ENCODE data around the gene CEP112.
A peak's percentile ranks its signal among the peaks of the same experiment; 100 is the strongest.
"Not testable (repeated sequence)": the region's sequence is repeated elsewhere in the genome, so short reads cannot be mapped to it uniquely, and the experiment has no call there.

CEP112 gene

DNA sequence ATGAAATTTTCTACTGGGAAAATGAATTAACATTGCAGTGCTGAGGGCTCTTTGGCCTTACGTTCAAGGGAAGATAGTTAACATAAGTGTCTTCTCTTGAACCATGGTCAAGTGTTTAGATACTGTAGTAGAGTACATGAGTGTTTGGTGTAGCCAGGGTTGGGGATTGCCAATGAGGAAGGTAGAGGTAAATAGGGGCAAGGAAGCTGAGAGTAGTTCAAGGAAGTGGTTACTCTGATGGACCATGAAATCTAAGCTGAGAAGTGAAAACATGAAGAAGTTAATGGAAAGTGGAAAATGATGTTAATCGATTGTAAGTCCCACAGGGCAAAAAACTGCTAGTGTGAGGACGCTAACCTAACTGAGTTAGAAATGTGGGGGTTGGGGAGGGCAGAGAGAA is 380.9 kb downstream of the CEP112 start:
- DNase-seq, result no peak

DNA sequence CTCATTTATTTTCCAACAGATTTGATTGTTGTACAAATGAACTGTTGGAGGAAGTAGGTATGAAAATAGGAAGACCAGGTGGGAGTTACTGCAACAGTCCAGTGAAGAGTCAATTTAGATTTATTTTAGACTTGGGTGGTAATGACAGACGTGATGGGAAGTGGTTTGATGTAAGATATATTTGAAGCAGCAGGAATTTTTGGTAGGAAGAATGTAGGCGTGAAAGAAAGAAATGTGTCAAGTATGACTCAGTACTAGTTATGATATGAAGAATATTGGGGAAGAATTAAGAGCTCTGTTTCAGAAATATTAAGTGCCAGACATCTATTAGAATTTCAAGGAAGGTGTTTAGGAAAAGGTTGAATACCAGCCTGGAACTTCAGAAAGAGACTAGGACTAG is 382.6 kb downstream of the CEP112 start:
- DNase-seq, result no peak

DNA sequence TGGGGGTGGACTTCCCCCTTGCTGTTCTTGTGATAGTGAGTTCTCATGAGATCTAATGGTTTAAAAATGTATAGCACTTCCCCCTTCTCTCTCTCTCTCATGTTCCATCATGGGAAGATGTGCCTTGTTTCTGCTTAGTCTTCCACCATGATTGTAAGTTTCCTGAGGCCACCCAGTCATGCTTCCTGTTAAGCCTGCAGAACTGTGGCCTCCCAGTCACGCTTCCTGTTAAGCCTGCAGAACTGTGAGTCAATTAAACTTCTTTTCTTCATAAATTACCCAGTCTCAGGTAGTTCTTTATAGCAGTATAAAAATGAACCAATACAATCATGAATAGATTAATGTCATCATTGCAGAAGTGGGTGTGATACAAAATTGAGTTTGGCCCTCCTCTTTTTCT is 383.4 kb downstream of the CEP112 start:
- DNase-seq, result not testable (repeated sequence)

DNA sequence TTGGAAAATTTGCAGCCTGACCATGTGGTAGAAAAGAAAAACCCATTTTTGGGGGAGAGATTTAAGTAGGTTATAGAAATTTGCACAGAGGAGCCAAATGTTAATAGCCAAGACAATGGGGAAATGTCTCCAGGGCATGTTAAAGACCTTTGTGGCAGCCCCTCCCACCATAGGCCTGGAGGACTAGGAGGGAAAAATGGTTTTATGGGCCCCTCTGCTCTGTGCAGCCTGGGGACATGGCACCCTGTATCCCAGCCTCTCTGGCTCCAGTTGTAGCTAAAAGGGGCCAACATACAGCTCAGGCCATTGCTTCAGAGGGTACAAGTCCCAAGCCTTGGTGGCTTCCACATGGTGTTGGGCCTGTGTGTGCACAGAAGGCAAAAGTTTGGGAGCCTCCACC is 384.6 kb downstream of the CEP112 start:
- DNase-seq, result no peak

DNA sequence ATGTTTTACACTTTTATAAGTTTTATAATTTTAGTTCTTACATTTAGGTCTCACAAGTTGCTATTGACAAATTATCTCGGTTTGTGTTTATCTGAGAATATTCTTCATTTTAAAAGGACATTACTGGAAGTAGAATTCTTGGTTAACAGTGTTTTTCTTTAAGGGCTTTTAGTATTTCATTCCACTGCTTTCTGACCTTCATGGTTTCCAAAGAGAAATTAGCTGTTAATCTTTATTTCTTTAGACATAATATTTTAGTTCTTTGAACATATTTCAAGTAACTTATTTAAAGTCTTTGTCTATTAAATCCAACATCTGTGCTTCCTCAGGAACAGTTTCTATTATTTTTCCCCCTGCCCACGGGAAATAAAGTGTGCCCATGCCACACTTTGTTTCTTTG is 390.4 kb downstream of the CEP112 start:
- DNase-seq, result no peak

DNA sequence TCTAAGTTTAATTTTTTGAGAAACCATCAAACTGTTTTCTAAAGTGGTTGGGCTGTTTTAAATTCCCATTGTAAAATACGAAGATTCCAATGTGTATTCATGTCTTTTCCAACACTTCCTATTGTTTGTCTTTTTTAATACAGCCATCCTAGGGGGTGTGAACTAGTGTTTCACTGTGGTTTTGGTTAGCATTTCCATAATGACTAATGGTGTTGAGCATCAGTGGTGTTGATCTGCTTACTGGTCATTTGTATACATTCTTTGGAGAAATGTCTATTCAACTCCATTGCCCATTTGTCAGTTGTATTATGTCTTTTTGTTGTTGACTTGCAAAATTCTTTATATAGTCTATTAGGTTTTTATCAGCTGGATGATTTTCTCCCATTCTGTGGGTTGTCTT is 391.3 kb downstream of the CEP112 start:
- DNase-seq, result no peak

DNA sequence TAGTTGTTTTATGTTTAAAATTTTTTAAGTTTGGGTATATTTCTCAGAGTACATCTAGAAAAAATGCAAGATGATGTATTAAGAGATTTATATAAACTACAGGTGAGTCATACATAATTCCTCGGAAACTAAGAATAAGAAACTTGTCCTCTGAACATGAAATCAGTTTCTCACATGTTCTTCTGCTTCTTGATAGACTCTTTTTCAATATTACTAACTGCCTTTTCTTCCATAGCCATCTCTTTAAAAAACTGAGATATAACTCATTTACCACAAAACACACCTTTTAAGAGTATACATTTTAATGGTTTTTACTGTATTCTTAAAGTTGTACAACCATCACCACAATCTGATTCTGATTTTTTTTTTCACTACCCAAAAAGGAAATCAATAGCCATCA is 392.1 kb downstream of the CEP112 start:
- no peak for DNase-seq

DNA sequence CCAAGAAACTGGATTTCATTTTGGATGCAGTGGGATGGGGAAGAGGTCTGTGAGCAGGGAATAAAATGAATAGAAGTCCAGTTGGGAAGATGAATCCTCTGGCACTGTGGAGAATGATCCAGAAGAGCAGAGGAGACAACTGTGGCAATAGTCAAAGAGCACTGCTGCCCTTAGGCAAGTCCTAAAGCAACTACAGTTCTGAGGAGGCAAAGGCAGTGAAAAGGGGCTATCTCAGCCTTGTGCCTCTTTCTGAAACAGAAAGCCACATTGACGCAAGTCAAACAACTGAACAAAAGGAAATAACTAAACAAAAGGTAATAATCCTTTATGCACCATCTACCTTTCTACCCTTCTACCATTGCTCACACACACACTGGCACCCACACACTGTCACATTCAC is 392.5 kb downstream of the CEP112 start:
- DNase-seq, result no peak

DNA sequence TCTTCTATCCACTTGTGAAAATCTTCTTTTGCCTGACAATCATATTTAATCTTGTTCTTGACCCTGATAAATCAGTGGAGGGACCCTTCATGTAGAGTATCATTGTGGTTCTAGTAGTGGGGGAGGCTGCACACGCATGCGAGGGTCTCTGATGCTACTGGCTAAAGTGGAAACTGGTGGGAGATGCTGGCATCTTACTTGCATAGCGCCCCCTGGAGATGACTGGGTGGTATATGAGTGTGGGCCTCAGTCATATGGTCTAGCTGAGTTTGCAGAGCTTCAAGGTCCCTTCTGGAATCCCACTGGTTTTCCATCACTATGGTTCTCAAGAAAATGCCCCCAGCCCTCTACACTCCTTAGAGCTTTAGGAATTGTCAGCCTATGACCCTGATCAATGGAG is 394.1 kb downstream of the CEP112 start:
- DNase-seq, result no peak

DNA sequence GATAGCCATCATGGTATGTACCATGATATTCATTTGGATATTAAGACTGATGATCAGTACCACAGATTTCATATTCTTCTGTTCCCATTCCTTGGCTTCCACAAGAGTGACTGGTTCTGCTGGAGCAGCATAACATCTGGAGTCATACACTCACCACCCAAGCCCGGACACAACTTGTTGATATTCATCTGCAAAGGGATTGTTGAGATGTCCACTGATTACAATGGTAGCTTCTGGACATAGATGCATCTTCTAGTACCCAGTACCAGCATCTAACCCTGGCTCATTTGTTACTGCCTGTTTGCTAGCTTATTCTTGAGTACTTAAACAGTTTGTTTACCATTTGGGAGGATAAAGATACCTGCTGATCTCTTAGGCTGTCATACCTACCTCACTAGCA is 394.8 kb downstream of the CEP112 start:
- DNase-seq, result no peak

DNA sequence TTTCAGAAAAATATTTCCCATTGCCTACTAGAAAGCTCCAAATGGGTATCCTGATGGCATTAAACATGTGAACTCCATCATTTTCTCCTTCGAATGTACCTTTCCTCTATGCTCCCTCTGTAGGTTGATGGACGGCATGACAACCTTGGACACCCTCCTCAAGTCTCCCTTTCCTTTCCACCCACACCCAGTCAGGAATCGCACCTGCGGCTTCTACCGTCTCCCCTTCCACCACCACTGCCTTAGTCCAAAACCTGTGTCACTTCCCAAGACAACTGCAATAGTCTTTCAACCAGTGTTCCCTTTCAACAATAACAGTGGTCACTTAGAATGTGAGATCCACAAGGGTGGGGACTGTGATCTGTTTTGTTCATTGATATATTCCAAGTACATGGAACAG is 397.4 kb downstream of the CEP112 start:
- no peak for DNase-seq

DNA sequence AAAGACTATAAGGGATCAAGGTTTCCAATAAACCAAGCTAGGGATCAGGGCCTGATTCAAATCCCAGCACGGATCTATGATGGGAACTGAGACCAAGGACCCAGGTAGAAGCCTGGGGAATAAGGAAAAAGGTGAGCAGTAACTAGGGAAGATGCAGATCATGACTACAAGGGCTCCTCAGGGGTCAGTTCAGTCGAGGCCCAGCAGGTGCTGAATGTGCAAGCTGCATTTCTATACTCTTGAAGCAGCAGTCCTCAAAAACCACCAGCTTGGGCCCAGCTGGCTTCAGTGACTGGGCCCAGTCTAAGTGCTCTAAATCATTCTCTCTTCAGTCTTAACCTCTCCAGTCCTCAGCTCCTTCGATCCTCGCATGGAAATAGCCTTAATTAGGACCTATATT is 401.7 kb downstream of the CEP112 start:
- no peak for DNase-seq

DNA sequence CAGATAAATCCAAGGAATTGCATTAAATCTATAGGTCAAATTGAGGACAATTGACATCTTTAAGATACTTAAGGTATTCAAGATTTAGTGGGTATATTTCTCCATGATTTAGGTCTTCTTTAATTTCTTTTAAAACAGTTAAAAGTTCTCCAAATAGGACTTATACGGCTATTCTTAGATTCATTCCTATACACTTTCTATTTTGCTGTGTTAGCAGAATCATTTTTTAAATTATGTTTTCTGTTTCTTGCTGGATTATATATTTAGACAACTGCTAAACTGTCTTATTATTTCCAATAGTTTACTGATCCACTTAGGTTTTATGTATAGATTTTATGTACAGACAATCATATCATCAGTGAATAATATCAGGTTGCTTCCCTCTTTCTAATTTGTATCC is 404.4 kb downstream of the CEP112 start:
- DNase-seq, result no peak

DNA sequence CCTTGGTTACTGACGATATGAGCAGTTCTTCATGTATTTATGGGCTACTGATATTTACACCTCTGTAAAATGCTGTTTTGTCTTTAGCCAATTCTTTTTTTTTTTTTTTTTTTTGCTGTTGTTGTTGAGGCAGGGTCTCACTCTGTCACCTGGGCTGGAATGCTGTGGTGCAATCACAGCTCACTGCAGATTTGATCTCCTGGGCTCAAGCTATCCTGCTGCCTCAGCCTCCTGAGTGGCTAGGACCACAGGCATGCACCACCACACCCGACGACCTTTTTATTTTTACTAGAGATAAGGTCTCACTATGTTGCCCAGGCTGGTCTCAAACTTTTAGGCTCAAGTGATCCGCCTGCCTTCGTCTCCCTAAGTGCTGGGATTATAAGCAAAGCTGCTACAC is 405.5 kb downstream of the CEP112 start:
- no peak for DNase-seq

DNA sequence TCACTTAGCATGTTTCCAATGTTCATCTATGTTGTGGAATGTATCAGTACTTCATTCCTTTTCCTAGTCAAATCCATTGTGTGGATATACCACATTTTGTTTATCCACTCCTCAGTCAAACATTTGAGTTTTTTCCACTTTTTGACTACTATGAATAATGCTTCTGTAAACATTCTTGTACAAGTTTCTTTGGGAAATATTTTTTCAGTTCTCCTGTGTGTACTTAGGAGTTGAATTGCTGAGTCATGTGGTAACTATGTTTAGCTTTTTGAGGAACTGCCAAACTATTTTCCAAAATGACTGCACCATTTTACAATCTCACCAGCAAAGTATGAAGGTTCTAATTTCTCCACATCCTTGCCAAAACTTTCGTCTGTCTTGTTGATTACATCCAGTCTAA is 406.8 kb downstream of the CEP112 start:
- no peak for DNase-seq

DNA sequence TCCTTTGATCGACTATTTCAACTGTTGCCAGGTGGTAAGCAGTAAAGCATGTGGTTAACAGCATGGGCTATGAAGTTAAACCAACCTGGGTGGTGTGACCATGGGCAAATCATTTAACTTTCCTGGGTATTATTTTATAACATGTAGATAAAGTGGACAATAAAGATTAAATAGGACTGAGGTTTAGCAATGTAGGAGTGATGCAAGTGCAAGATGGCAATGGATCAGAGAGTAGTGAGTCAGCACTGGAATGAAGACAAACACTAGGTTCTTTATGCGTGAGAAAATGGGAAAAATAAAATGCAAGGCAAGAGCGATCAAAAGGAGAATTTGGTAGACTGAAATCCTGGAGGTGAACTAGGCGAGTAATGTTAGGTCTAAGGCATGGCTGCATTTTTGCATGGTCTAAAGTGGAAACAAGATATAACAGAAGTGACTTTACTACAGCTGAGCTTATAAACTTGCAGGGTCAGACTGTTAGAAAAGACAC is 408.0 kb downstream of the CEP112 start:
- no peak for DNase-seq

DNA sequence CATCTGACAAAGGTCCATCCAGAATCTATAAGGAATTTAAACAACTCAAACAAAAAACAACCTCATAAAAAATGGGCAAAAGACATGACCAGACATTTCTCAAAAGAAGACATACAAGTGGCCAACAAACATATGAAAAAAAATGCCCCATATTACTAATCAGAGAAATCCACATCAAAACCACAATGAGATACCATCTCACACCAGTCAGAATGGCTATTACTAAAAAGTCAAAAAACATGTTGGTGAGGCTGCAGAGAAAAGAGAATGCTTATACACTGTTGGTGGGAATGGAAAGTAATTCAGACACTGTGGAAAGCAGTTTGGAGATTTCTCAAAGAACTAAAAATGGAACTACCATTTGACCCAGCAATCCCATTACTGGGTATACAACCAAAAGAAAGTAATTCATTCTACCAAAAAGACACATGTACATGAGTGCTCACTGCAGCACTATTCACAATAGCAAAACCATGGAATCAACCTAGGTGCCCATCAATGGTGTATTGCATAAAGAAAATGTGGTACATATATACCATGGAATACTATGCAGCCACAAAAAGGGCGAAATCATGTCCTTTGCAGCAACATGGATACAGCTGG is 409.7 kb downstream of the CEP112 start:
- not testable (repeated sequence) for DNase-seq

DNA sequence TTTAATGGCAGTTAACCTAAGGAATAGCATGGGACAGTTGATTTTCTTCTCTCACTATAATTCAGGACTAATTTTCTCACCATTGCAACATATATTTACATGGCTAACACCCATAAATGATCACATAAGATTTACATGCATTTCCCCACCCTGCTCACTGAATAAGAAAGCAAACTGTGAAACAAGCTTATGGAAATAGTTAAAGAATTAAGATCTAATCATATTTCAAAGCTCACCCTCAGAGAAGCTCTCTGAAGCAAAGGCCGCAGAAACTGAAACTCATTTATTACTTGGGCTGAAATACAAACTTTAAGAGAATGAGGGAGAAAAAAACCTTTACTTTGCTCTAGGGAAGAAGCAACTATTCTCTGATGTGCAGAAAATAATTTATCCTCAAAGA is 411.8 kb downstream of the CEP112 start:
- no peak for DNase-seq

DNA sequence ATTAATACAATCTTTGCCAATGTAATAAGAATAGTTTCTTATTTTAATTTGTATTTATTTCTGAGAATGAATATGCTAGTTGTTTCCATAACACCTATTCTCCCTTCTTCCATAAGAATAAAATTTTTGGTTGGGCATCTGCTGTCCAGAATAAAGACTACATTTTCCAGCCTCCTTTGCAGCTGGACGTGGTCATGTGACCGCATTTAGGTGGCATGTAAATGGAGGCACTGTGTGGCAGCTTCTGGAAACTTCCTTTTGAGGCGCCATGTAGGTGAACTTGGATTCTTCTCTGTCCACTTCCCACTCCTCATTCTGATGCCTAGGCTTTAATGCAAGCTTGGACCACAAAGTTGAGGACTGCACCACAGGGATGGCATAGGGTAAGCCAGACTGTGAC is 415.0 kb downstream of the CEP112 start:
- no peak for DNase-seq

DNA sequence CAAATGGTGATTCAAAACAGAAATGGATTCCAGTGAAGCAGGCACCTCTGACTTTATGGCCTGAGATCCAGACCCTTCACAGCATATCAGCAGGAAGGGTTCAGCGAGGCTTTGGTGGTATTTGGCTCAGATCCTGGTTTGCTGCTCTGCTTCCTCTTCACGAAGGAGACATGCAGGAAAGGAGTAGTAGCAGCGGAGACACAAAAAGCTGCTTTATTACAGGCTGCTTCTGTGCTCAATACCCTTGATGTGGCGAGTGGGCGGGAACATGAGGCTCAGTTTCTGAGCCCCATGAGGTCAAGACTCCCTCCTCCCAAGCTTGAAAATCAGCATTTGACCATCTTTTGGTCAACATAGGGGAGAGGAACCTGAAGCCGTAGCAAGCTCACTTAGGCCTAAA is 417.1 kb downstream of the CEP112 start:
- peak; percentile 46 for DNase-seq

DNA sequence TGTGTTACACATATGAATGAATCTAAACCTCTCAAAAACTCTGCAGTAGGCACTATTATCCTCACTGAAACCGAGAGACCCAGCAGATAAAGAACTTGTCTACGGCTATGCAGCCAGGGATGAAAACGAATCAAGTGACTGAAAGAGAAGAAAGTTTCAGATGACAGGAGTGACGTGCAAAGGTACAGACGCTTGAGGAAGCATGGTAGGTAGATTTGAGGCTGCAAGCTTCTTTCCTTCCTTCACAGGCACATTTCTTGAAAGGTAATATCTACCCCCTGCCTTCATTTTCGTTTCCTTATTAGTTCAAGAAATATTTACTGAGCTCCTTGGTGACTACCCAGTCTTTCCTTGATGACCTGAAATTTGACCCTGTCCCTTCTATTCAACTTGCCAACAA is 418.9 kb downstream of the CEP112 start:
- no peak for DNase-seq

DNA sequence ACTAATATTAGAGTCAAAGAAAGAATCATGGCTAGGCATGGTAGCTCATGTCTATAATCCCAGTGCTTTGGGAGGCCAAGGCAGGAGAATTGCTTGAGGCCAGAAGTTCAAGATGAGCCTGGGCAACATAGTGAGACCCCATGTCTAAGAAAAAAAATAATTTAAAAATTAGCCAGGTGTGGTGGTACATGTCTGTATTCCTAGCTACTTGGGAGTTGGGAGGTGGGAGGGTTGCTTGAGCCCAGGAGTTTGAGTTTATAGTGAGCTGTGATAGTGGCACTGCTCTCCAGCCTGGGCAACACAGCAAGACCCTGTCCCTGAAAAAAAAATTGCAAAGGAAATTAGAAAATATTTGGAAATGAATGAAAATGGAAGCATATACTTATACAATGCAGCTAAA is 420.2 kb downstream of the CEP112 start:
- no peak for DNase-seq

DNA sequence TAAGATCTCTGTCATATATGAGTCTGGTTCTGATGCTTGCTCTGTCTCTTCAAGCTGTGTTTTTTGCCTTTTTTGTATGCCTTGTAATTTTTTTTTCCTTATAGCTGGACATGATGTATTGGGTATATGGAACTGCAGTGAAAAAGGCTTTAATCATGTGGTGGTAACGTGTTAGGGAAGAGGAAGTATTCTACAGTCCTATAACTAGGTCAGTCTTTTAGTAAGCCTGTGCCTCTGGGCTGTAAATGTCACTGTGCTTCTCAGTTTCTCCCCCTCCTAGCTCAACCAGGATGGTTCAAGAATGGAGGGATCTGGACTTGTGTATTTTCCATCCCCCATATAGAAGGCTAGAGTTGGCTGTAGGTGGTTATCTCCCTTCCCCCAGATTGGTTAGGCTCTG is 428.1 kb downstream of the CEP112 start:
- no peak for DNase-seq

DNA sequence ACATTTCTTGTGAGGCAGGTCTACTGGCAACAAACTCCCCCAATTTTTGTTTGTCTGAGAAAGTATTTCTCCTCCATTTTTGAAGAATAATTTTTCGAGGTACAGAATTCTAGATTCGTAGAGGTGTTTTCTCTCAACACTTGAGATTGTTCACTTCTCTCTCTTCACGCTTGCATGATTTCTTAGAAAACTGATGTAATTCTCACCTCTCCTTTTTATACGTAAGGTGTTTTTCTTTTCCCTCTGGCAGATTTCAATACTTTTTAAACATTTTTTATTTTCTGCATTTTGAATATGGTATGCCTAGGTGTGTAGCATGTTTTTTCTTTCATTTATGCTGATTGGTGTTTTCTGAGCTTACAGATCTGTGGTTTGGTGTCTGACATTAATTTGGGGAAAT is 429.0 kb downstream of the CEP112 start:
- DNase-seq, result no peak

DNA sequence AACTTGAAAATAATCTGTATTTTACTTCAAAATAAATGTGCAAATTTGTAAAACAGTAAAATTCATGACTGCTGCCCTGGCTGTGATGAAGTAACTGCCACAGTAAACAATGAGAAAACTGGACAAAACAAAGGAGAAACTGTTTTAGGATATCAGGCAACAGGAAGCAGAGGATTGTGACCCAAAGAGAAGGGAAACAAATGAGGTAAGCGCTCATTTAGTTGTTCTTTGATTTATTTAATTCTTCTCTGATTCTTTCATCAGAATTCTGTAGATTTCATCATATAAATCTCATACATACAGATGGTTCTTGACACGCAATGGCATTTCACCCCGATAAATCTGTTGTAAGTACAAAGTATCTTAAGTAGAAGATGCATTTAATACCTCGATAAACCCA is 432.4 kb downstream of the CEP112 start:
- DNase-seq, result no peak

DNA sequence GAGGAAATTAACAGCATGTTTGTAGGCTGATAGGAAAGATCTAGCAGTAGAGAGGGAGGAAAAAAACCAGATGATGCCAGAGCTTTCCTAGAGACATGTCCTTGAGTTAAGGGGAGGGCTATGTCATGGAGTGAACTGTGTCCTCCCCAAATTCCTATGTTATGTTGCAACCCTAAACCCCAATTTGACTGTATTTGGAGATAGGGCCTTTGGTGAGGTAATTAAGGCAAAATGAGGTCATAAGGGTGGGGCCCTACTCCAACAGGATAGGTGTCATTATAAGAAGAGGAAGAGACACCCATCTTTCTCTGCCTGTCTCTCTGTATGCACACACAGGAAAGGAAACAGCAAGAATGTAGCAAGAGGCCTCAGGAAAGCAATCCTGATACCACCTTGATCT is 435.2 kb downstream of the CEP112 start:
- no peak for DNase-seq

Data from right forelimb (tissue), 1 donor.